Stomach (tissue), 19 donors: Measurements from ENCODE around the gene UCK2. TPM values are rescaled to one million over a fixed set of nuclear protein-coding genes. Genes with fewer than 3 reads are reported as not detected.
"Not testable (repeated sequence)": the region's sequence is repeated elsewhere in the genome, so short reads cannot be mapped to it uniquely, and the experiment has no call there.

ENCODE experiments used
- DNase-seq, 2 donors: peaks; one replicate each; pipeline versions ENCODE4 v3.0.0 to v3.0.0-alpha.2; 2013 to 2019
- H3K27ac ChIP-seq, 5 donors: fragments of 200-600 bp in 4 of 5; sonication (generic) in 4 of 5; one replicate each; pipeline ENCODE4 v1.5.1; 2013 to 2019; ENCODE audit warnings: mild to moderate bottlenecking in 1 of 5, moderate library complexity in 1 of 5
- H3K27me3 ChIP-seq, 3 donors: fragments of 200-600 bp; sonication (generic); one replicate each; pipeline ENCODE4 v1.5.1; 2017 to 2019; ENCODE audit warnings: mixed run types in 1 of 3
- H3K36me3 ChIP-seq, 4 donors: fragments of 200-600 bp; sonication (generic); 1 replicate in 3 of 4; 2 replicates in 1 of 4; pipeline ENCODE4 v1.5.1; 2016 to 2019
- H3K4me1 ChIP-seq, 4 donors: fragments of 200-600 bp; sonication (generic); one replicate each; pipeline ENCODE4 v1.5.1; 2016 to 2019
- H3K4me3 ChIP-seq, 4 donors: fragments of 200-600 bp; sonication (generic) in 3 of 4; one replicate each; pipeline ENCODE4 v1.5.1; 2016 to 2019; ENCODE audit warnings: mild to moderate bottlenecking in 1 of 4
- H3K9me3 ChIP-seq, 4 donors: fragments of 200-600 bp; sonication (generic); one replicate each; pipeline ENCODE4 v1.5.1; 2016 to 2019
- EP300 ChIP-seq: sonication (generic); formaldehyde crosslinking; IDR thresholded peaks from one replicate; pipeline ENCODE4 v1.6.1; 2017; ENCODE audit warnings: antibody characterized with exemption
- POLR2A ChIP-seq, 4 donors: fragments of 450-650 bp; IDR thresholded peaks; one replicate each; pipeline ENCODE4 v1.6.1; 2016; ENCODE audit warnings: antibody characterized with exemption in 4 of 4, control low read depth in 2 of 4, mild to moderate bottlenecking in 1 of 4, moderate library complexity in 1 of 4
- POLR2AphosphoS5 ChIP-seq, 3 donors: sonication (generic); formaldehyde crosslinking; IDR thresholded peaks; one replicate each; pipeline ENCODE4 v1.6.1; 2016; ENCODE audit warnings: antibody characterized with exemption in 3 of 3
- WGBS, 5 donors: extraction: QIAGEN DNeasy Blood & Tissue Kit in 3 of 5; methylation state at CpG; one replicate each; pipeline versions ENCODE4 v1.1.5 to v1.1.7; 2013 to 2018; 5-methylcytosine and 5-hydroxymethylcytosine counted together
- intact Hi-C: fragments of 100-400 bp; cut with DNase I; formaldehyde crosslinking; loops from one replicate; pipeline ENCODE4 v1.15.1; 2023; ENCODE audit warnings: low total_unique reads
- long read RNA-seq, 10 donors: transcript quantifications; one replicate each; lab custom pipeline, GENCODE V29; 2026
- polyA plus RNA-seq, 3 donors: library from polyadenylated mRNA; stranded (reverse); fragments of 200-250 nt; gene quantifications; one replicate each; pipeline ENCODE4 v1.2.3, GENCODE V29; 2013
- total RNA-seq, 5 donors: library from RNA; depleted of rRNA; stranded (reverse); fragments of >200 nt; gene quantifications; one replicate each; pipeline versions ENCODE4 v1.1.0 to v1.2.3, GENCODE V29; 2014 to 2016
- TF ChIP-seq, protein P1 (sequence below), 7 experiments: fragments of 450-650 bp in 4 of 7; fragments of 200-600 bp in 3 of 7; sonication (generic) in 3 of 7; IDR thresholded peaks; one replicate each; pipeline ENCODE4 v1.5.1; 2016 to 2019; ENCODE audit warnings: antibody characterized with exemption in 7 of 7, control low read depth in 2 of 7, mild to moderate bottlenecking in 1 of 7
- donor health status: healthy with polysubstance abuse.
- donor health status: Bipolar disorder and iron deficiency.
- donor health status: healthy.

The UCK2 gene
- 10 to 100 TPM; 12.3 to 72.8 (median 40.4) TPM for total RNA-seq
- polyA plus RNA-seq, result 10 to 100 TPM; 16.5 to 21.5 (median 20.5) TPM
- long read RNA-seq, donor 1, partial matches to known transcripts, result 0 of 4 reads
- long read RNA-seq, donor 1, other reads (novel, unspliced or antisense), result 0 of 4 reads
- long read RNA-seq, donor 2, full-length matches to known transcripts, result 8 of 8 reads
- long read RNA-seq, donor 2, partial matches to known transcripts, result 0 of 8 reads
- long read RNA-seq, donor 2, other reads (novel, unspliced or antisense), result 0 of 8 reads
- long read RNA-seq, donor 3, full-length matches to known transcripts, result 5 of 5 reads
- long read RNA-seq, donor 3, partial matches to known transcripts, result 0 of 5 reads
- long read RNA-seq, donor 3, other reads (novel, unspliced or antisense), result 0 of 5 reads
- long read RNA-seq, donor 4, partial matches to known transcripts, result 0 of 2 reads
- long read RNA-seq, donor 4, other reads (novel, unspliced or antisense), result 0 of 2 reads
- long read RNA-seq, donor 5, transcript UCK2-201 (7 exons, 1,375 nt), result major isoform, 8 of 8 reads
- long read RNA-seq, donor 5, partial matches to known transcripts, result 0 of 8 reads
- long read RNA-seq, donor 5, other reads (novel, unspliced or antisense), result 0 of 8 reads
- long read RNA-seq, donor 6, result 0 reads
- long read RNA-seq, donor 7, transcript UCK2-201 (7 exons, 1,375 nt), result major isoform, 6 of 6 reads
- long read RNA-seq, donor 7, partial matches to known transcripts, result 0 of 6 reads
- long read RNA-seq, donor 7, other reads (novel, unspliced or antisense), result 0 of 6 reads
- long read RNA-seq, donor 8, full-length matches to known transcripts, result 8 of 8 reads
- long read RNA-seq, donor 8, partial matches to known transcripts, result 0 of 8 reads
- long read RNA-seq, donor 8, other reads (novel, unspliced or antisense), result 0 of 8 reads
- long read RNA-seq, donor 9, full-length matches to known transcripts, result 6 of 6 reads
- long read RNA-seq, donor 9, partial matches to known transcripts, result 0 of 6 reads
- long read RNA-seq, donor 9, other reads (novel, unspliced or antisense), result 0 of 6 reads
- long read RNA-seq, donor 10, result 0 reads

DNA sequence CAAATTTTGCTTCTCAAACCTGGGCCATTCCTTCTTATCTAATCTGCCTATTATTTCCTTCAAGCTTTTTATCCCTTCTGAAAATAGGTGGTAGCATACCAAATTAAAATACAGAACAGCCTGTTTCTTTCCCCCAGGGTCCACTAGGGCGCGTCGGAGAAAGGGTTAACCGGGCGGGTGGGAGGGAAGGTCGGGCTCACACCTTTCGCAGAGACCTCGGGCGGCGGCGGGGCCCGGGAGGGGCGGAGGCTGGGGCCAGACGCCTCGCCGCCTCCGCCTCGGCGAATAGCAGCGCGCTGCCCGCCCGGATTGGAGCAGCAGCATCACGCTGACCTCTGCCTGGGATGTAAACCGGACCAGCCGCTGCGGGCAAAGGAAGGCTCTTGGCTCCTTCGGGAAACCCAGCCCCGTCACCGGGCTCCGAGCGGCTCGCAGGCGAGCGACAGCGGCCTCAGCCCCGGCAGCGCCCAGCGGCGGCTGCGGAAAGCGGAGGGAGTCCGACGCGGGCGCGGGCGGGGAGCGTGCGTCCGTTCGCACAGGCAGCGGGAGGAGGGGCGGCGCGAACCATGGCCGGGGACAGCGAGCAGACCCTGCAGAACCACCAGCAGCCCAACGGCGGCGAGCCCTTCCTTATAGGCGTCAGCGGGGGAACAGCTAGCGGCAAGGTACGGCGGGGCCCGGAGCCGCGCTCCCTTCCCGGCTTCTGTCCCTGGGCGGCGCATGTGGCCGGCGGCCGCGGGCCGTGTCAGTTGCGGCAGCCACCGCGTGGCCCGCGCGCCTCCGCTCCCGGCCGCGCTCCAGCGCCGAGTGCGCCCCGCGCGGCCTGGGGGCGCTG lies at the start of gene UCK2:
Gene UCK2 (plus strand): TSS at position 347 of the 835 bp plus-strand sequence. CDS start 220 bp downstream, at position 567.
- Histone ChIP-seq H3K4me1 (peaks cover 16 to 31% (median 24%) of the 10 kb centered on the region in 4 donors), H3K36me3 (no peaks in the 10 kb centered on the region), H3K27me3 (no peaks in the 10 kb centered on the region), H3K4me3 (peak within 1 kb of the TSS; percentile 72 to 94 (median 86)), H3K27ac (peak within 1 kb of the TSS; percentile 91 to 99 (median 95)), H3K9me3 (no peaks in the 10 kb centered on the region)
- 0 to 1% (median 0%) methylated on average over 33 to 94 of the region's 94 CpGs for WGBS, 5 donors
- DNase-seq, result peak; percentile 82 to 93
- intact Hi-C loops, result loop anchor here (10.0 kb wide), 1 partner anchor 63 kb away; the partner anchor contains the start of gene TMCO1
- TF ChIP-seq POLR2AphosphoS5 (IDR thresholded peaks at IDR 0.05) (peak in 2 of 3 donors; percentile 78 to 84), POLR2A (IDR thresholded peaks at IDR 0.05) (no peak), EP300 (no peak)
- TF ChIP-seq, protein P1, sequence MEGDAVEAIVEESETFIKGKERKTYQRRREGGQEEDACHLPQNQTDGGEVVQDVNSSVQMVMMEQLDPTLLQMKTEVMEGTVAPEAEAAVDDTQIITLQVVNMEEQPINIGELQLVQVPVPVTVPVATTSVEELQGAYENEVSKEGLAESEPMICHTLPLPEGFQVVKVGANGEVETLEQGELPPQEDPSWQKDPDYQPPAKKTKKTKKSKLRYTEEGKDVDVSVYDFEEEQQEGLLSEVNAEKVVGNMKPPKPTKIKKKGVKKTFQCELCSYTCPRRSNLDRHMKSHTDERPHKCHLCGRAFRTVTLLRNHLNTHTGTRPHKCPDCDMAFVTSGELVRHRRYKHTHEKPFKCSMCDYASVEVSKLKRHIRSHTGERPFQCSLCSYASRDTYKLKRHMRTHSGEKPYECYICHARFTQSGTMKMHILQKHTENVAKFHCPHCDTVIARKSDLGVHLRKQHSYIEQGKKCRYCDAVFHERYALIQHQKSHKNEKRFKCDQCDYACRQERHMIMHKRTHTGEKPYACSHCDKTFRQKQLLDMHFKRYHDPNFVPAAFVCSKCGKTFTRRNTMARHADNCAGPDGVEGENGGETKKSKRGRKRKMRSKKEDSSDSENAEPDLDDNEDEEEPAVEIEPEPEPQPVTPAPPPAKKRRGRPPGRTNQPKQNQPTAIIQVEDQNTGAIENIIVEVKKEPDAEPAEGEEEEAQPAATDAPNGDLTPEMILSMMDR (IDR thresholded peaks at IDR 0.05), result peak in 1 of 7 experiments; percentile 25

DNA sequence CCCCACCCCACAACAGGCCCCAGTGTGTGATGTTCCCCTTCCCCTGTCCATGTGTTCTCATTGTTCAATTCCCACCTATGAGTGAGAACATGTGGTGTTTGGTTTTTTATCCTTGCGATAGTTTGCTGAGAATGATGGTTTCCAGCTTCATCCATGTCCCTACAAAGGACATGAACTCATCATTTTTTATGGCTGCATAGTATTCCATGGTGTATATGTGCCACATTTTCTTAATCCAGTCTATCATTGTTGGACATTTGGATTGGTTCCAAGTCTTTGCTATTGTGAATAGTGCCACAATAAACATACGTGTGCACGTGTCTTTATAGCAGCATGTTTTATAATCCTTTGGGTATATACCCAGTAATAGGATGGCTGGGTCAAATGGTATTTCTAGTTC lies 49.2 kb upstream of the UCK2 start:
- intact Hi-C loops, H3K27me3 ChIP-seq, H3K4me1 ChIP-seq, H3K9me3 ChIP-seq, DNase-seq, H3K4me3 ChIP-seq, H3K27ac ChIP-seq: not testable (repeated sequence)
- H3K36me3 ChIP-seq, result peaks cover 0 to 12% (median 10%) of the 10 kb centered on the region in 4 donors
- WGBS, 5 donors, result 75 to 100% (median 86%) methylated on average over 2 of the region's 3 CpGs; no CpG with 5 or more reads in 2 of the 5 donors

DNA sequence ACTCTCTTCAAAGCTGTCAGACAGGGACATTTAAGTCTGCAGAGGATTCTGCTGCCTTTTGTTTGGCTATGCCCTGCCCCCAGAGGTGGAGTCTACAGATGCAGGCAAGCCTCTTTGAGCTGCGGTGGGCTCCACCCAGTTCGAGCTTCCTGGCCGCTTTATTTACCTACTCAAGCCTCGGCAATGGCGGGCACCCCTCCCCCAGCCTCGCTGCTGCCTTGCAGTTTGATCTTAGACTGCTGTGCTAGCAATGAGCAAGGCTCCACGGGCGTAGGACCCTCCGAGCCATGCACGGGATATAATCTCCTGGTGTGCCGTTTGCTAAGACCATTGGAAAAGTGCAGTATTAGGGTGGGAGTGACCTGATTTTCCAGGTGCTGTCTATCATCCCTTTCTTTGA lies 43.9 kb upstream of the UCK2 start:
- intact Hi-C loops, H3K27ac ChIP-seq, H3K36me3 ChIP-seq, H3K9me3 ChIP-seq, H3K27me3 ChIP-seq, DNase-seq, H3K4me1 ChIP-seq, H3K4me3 ChIP-seq: not testable (repeated sequence)
- WGBS, 5 donors, result 90 to 96% (median 94%) methylated on average over 7 to 11 of the region's 11 CpGs

DNA sequence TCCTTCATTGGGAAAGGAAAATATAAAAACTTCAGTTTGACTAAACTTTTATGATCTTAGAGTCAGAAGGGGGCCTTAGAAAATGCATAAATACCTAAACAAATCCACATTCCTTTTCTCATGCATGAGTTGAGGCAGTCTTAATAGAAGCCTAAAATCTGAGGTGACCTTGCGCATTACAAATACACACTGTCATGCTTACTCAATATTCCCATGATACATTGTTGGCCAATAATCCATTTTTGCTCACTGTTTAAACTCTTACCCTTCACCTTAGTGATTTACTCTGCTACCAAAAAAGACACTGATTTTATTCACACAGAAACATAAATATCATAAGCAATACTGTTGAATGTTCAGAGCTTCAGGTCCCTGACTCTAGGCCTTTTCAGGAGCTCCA lies 39.7 kb upstream of the UCK2 start:
- 92 to 100% (median 96%) methylated on average over 1 of the region's 1 CpG for WGBS, 5 donors
- no peaks in the 10 kb centered on the region for H3K4me1 ChIP-seq
- peaks cover 0 to 7% (median 0%) of the 10 kb centered on the region in 4 donors for H3K9me3 ChIP-seq
- H3K36me3 ChIP-seq, result no peaks in the 10 kb centered on the region
- TF ChIP-seq, protein P1 (IDR thresholded peaks at IDR 0.05), result no peak
- TF ChIP-seq POLR2AphosphoS5 (IDR thresholded peaks at IDR 0.05) (no peak), EP300 (no peak), POLR2A (IDR thresholded peaks at IDR 0.05) (no peak)
- H3K27me3 ChIP-seq, result no peaks in the 10 kb centered on the region
- H3K4me3 ChIP-seq, result no peak overlapping the region
- intact Hi-C loops, result no loop called here
- DNase-seq, result no peak
- no peak overlapping the region for H3K27ac ChIP-seq
